ENCODE data around the gene ANKRD36C.
"Not testable (repeated sequence)": the region's sequence is repeated elsewhere in the genome, so short reads cannot be mapped to it uniquely, and the experiment has no call there.

DNA sequence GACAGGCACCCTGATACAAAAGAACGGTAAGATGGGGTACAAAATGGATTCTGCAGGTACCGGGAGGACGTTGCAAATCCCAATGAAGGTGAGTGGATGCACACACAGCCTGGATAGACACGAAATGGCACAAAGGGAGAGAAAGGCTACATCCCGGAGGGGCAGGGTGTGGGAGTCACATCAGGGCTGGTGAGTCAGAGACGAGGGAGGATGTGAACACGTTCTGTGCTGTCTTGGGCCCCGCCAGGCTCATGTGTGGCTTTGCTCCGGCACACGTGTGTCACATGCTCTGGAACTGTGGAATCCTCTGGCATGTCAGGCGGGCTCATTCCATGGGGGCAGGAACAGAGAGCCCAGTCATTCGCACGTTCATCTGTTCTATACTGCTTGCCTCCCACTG is 203.0 kb downstream of the ANKRD36C start:
- not testable (repeated sequence) for TF ChIP-seq ZNF274 (IDR thresholded peaks at IDR 0.05; ENCODE audit: low read depth, low read length); YY1 (IDR thresholded peaks at IDR 0.05; ENCODE audit: insufficient read depth, insufficient read length)
